Measurements from ENCODE around the gene ARHGAP10. TPM values are rescaled to one million over a fixed set of nuclear protein-coding genes. Genes with fewer than 3 reads are reported as not detected.

The ARHGAP10 gene
- total RNA-seq, 1 experiment from 2014 or later, result 10.3 TPM

DNA sequence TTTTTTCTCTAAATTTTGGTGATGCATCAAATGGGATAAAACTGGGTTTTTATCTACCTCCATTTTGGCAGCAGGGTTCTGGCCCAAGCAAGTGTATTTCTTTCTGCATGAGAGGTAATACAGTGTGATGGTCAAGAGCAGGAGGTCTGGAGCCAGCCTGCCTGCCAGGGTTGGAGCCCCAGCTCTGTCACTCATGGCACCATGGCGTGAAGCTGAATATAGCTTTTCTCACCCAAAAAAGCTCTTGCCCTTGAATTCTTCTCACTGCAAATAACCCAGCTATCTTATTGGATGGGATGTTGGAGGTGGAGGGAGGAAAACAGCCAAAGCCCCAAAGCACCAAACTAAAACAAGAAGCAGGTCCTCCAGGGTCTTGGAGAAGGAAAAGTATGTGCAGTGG is 218.4 kb downstream of the ARHGAP10 start:
- no peak for DNase-seq (ENCODE audit: low spot score)

GRCh38 chr4:147950841-147951240 is 219.0 kb downstream of the ARHGAP10 start:
- no peak for DNase-seq (ENCODE audit: low spot score)

DNA sequence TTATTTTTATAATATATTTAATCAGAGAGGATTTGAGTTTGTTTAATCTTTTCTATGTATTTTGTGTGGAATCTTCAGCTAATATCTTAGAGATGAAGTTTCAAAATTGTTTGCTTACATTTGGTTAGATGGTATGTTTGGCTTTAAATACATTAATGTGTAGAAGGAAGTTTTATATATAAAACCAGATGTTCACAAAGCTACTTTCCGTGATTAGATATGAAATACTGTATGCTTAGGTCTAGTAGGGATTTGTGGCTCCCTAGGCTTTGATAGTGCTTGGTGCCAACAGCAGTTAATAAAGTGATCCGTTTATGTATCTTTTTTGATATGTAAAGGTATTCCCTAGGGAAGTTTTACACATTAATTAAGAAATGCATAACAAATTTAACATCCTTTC is 223.0 kb downstream of the ARHGAP10 start:
- DNase-seq (ENCODE audit: low spot score), result no peak

DNA sequence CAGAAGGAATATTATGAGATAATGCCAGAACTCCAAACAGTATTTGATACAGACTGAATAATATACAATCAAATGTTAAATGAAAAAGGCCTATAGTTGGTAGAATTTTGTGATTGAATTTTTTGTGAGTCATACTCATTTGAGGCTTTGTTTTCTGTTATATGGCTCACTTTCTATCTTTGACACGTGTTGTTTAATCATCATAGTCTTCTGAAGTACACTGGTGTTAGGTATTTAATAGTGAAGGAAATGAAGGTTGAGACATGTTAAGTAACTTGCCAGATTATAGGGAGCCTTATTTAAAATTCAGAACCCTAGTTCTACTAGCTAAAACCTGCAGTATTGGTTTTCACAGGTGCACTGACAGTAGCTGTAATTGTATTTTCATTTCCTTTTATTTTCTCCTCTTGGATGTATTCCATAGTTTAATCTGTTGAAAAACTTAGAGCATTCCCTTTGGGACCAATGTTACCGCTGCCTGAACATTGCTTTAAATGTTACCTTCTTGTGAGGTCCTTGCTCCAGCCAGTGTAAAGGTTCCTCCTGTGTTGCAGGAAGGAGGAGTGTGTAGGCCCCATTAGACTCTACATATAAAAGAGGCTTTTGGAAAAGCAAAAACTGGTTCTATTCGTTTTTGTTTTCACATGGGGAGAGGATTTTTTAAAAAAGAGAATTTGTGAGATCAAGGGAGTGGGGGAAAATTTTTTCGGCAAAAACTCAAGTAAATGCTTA is 224.1 kb downstream of the ARHGAP10 start:
- DNase-seq (ENCODE audit: low spot score), result no peak

DNA sequence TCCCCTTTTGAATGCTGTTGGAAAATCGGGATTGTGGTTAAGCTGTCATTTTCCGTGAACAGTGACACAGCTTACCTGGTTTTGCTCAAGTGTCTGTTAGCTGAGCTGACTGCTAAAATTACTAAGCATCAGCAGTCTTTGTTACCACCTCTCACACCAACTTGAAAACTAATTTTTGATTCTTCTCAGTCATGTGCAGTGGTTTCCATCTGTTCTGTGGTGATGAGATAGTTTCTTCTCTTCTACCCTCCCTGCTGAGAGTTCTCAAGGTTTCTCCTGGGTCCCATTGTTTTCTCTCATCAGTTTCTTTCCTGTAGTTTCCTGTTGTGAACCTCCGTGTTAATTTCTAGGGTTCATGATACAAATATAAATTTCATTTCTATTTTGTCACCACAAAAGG is 225.6 kb downstream of the ARHGAP10 start:
- DNase-seq (ENCODE audit: low spot score), result no peak

DNA sequence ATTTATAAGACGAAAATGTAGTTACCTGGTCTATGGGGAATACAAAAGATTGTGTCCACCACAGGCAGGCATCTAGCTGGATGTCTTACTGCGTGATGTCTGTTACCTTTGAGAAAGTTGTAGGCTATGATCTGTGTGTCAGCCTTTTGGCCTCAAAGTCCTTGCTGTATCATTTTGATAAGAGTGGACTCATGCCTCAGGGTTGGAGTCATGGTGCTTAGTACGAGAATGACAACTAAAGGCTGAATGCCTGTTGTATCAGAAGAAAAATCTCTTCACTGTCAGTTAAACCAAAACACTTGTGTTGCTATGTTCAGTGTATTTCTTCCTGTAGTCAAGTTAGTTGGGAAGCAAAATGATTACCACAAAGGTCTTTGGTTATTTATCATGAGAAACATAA is 226.2 kb downstream of the ARHGAP10 start:
- DNase-seq (ENCODE audit: low spot score), result no peak

- no peak for DNase-seq (ENCODE audit: low spot score)
Observed at GRCh38 chr4:147958489-147959065, 226.7 kb downstream of the ARHGAP10 start.

DNA sequence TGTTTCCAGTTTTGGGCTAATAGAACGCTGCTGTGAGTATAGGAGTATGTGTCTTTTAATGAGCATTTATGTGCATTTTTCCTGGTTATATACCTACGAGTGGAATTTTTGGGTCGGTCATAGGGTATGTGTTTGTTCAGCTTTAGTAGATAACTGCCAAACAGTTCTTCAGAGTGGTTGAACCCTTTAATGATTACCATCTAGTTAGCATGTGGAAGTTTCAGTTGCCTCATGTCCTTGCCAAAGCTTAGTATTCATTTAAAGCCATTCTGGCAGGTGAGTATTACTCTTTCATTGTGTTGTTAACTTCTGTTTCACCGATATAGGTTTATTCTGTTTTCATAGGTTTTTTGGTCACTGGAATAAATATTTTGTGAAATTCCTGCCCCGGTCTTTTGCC is 229.1 kb downstream of the ARHGAP10 start:
- no peak for DNase-seq (ENCODE audit: low spot score)

- DNase-seq (ENCODE audit: low spot score), result no peak
Observed at GRCh38 chr4:147963839-147964238, 232.0 kb downstream of the ARHGAP10 start.

DNA sequence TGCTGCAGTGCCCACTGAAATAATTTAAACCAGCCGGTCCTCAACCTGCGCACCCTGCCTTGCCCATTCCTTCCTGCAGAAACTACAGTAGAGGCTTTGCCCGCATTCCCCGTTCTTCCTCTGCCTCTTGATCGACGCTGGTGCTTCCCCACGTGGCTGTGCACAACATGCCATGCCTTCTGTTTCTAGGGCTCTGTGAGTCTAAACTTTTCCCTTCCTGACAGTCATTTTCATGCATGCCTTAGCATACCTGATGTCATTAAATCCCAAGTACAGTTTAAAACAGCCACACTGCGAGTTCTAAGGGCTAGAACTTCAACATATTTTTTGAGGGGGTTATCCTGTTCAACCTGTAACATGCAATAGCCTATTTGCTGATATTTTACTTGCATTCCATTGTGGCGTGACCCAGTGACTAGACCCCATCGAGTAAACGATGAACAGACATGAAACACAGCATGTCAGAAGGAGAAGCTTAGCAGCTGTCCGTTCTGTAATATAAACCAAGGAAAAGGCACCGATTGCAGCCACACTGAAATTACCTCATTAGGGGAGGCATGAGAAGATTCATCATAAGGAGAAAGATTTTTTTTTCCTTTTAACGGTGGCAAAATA is 232.5 kb downstream of the ARHGAP10 start:
- no peak for DNase-seq (ENCODE audit: low spot score)

GRCh38 chr4:147965056-147965455 is 233.2 kb downstream of the ARHGAP10 start:
- DNase-seq (ENCODE audit: low spot score), result no peak

- no peak for DNase-seq (ENCODE audit: low spot score)
Observed at GRCh38 chr4:147965873-147966272, 234.0 kb downstream of the ARHGAP10 start.

DNA sequence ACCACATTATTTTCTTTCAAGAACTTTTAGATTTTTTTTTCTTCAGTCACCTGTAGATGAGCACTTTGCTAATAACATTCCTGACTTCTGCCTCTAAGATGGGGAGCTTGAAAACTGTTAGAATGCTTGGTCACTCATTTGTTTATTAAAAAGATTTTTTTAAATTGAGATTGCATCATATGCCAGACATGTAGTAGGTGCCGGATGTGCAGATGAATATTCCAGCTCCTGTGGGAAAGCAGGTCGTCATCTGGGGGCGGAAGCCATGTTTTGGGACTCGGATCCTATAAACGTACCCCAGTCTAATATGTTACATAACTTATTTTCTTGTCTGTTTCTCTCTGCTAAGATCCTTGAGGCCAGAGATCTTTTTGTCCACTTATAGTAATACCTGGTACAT is 236.8 kb downstream of the ARHGAP10 start:
- no peak for DNase-seq (ENCODE audit: low spot score)

- DNase-seq (ENCODE audit: low spot score), result no peak
Observed at GRCh38 chr4:147969573-147970385, 237.9 kb downstream of the ARHGAP10 start.

- DNase-seq (ENCODE audit: low spot score), result no peak
Observed at GRCh38 chr4:147971116-147971515, 239.2 kb downstream of the ARHGAP10 start.

- no peak for DNase-seq (ENCODE audit: low spot score)
Observed at GRCh38 chr4:147975325-147975724, 243.4 kb downstream of the ARHGAP10 start.

DNA sequence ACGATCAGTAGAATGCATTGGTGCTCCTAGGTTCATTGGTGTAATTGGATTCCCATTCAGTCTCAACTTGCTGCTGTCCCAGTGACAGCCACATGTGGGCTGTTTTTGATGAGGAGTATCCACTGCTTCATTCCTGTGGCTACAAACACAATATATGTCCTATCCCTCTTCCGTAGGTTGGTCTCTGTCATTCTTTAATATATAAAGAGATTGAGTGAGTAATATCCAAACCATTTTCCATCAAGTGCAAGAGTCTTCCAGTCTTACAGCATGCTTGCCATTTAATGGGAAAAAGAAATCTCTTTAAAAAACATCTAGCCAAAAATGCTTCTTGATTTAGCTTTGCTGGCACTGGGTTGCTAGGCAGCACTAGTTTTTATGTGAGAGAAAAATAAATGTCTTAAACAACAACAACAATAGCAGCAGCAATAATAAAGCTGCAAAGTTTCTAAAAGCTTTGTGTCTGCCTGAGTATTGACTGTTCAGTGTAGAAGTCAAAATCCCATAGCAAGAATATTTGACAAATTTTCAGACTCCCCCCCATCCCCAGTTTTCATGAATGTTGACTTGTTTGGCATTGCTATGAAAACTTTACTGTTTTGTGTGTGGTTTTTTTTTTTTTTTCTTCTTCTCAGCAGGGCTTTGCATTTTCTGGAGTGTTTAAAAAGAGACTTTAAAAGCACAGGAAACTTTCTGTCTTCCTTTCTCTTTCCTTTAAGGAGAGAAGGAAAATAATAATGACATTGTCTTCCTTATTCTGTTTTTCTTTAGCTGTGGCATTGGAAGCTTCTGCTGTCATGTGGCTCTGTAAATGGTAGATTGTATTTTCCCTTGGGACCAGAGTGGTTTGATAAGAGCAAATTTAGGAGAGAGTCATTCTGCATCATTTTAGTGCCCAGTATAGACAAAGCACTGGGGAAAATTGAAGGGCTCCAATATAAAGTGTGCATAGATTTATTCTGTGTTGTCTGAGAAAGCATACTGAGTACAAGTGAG is 244.3 kb downstream of the ARHGAP10 start:
- DNase-seq (ENCODE audit: low spot score), result no peak

DNA sequence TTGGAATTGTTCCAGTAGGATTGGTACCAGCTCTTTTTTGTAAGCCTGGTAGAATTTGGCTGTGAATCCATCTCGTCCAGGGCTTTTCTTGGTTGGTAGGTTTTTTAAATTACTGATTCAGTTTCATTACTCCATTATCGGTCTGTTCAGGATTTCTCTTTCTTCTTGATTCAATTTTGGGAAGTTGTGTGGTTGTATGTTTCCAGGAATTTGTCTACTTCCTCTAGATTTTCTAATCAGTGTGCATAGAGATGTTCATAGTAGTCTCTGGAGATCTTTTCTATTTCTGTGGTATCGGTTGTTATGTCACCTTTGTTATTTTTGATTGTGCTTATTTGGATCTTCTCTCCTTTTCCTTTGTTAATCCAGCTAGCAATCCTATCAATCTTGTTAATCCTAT is 248.7 kb downstream of the ARHGAP10 start:
- DNase-seq (ENCODE audit: low spot score), result no peak

DNA sequence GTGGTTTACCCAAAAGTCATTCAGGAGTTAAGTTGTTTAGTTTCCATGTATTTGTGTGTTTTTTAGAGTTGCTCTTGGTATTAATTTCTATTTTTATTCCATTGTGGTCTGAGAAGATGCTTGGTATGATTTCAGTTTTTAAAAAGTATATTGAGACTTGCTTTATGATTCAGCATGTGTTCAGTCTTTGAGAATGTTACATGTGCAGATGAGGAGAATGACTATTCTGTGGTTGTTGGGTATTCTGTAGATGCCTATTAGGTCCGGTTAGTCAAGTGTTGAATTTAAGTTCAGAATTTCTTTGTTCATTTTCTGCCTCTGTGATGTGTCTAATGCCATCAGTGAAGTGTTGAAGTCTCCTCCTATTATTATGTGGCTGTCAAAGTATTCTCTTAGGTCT is 249.4 kb downstream of the ARHGAP10 start:
- DNase-seq (ENCODE audit: low spot score), result no peak

DNA sequence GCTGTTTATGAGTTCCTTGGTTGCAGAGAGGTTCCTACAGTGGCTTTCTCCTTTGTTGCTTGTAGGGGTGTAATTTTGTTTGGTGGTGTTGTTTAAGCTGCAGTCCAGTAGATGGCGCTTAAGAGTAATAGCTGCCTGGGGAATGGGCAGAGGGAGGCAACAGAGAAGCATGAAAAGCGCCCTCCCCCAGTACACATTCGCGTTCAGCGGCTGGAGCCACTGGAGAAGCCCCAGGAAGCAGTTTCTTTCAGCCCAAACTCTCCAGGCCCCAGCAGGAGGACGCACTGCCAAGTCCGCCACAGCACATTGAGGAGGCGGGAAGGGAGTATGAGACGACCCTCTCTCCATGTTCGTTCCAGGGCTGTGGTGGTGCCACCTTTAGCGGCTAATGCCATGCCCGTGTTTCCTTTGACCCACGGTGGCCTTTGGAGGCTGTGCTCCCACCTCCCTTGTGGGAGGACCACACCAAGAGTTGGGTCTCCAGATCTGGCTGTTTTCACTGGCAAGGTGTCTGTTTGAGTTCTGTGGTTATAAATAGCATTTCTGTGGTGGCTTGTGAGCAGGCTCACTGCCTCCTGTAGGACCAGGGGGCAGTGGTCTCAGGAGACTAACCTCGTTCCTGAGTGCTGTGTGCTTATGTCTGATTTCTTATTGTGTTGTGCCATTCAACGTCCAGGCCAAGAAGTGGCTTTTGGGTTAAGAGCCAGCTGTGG is 252.3 kb downstream of the ARHGAP10 start:
- peak; percentile 66 for DNase-seq (ENCODE audit: low spot score)

DNA sequence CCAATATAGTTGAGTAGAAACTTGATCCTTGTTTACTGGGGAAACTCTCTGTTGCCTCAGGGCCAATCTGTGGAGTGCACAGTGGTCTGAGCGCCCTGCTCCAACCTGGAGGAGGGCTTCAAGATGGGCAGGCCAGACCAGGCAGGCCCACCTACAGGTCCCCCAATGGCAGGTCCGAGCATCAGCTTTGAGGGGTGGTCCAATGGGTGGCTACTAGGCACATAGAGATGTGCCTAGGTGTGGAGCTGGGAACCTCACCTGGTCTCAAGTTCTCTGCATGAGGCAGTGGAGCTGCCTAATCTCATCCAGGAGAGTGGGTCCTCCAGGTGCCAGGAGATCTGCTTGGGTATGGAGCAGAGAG is 252.9 kb downstream of the ARHGAP10 start:
- DNase-seq (ENCODE audit: low spot score), result no peak
